Measurements from ENCODE around the gene MEI4.

MEI4 gene

DNA sequence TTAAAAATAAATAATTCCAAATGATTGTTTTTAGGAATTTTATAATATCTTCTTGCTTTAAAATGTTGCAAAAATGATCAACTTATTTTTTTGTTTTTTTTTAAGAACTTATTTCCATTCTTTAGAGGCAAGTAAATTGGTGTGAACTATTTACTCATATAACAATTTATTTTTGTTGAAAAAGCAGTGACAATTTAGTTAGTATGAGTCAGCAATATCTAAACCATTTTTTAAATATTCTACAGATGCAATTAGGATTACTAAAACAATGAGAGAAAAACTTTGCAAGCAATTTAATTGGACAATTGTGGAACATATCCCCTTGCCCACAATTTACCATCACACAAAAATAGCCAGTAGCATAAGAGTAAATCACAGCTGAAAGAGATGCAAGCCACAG is 319.5 kb downstream of the MEI4 start:
- DNase-seq (ENCODE audit: low spot score), result no peak

Measured in germinal center (tissue), 1 donor.